Activated CD4-positive, alpha-beta T cell treated with anti-CD3 and anti-CD28 coated beads for 36 hours (primary cell): ENCODE measurements around the gene PGGHG. TPM values are rescaled to one million over a fixed set of nuclear protein-coding genes. Genes with fewer than 3 reads are reported as not detected.

Source experiments
- ATAC-seq: fragments of 200-7000 bp; cut with Tn5 transposase; one replicate; pipeline ENCODE4 v1.10.0; 2021; ENCODE audit warnings: mild to moderate bottlenecking, moderate library complexity
- CTCF ChIA-PET: fragments of 350-600 bp; sonication (Branson Sonifier 250); formaldehyde crosslinking; loops from one replicate; lab custom pipeline; 2021; ENCODE audit warnings: antibody characterized with exemption; lab: Charles Lee
- POLR2A ChIA-PET: fragments of 350-600 bp; sonication (Branson Sonifier 250); formaldehyde crosslinking; loops from one replicate; lab custom pipeline; 2021; ENCODE audit warnings: antibody characterized with exemption, inconsistent platforms; lab: Charles Lee
- DNase-seq: peaks from one replicate; pipeline ENCODE4 v3.0.0-alpha.2; 2020
- H3K27ac Mint-ChIP-seq: one replicate; pipeline ENCODE4 v1.8.0; 2021; ENCODE audit warnings: mixed read lengths
- H3K27me3 Mint-ChIP-seq: one replicate; pipeline ENCODE4 v1.8.0; 2021; ENCODE audit warnings: mixed read lengths
- H3K36me3 Mint-ChIP-seq: one replicate; pipeline ENCODE4 v1.8.0; 2021; ENCODE audit warnings: low read depth, mixed read lengths
- H3K4me1 Mint-ChIP-seq: one replicate; pipeline ENCODE4 v1.8.0; 2021; ENCODE audit warnings: mixed read lengths
- H3K4me3 Mint-ChIP-seq: one replicate; pipeline ENCODE4 v1.8.0; 2021; ENCODE audit warnings: mild to moderate bottlenecking, moderate library complexity, mixed read lengths
- H3K9me3 Mint-ChIP-seq: one replicate; pipeline ENCODE4 v1.8.0; 2021; ENCODE audit warnings: low read depth, mixed read lengths
- intact Hi-C, 2 experiments: fragments of 100-400 bp; cut with DNase I in 1 of 2; cut with micrococcal nuclease in 1 of 2; formaldehyde crosslinking; loops; one replicate each; pipeline versions ENCODE4 v1.14.2 to v1.15.1; 2022 to 2024; cut with DNase I, micrococcal nuclease
- total RNA-seq, 2 experiments: library from RNA; stranded (reverse); gene quantifications; one replicate each; pipeline ENCODE4 v1.2.3, GENCODE V29; 2021

The PGGHG gene
- total RNA-seq, 2 experiments from 2014 or later, result 73.4 to 82.3 TPM

DNA sequence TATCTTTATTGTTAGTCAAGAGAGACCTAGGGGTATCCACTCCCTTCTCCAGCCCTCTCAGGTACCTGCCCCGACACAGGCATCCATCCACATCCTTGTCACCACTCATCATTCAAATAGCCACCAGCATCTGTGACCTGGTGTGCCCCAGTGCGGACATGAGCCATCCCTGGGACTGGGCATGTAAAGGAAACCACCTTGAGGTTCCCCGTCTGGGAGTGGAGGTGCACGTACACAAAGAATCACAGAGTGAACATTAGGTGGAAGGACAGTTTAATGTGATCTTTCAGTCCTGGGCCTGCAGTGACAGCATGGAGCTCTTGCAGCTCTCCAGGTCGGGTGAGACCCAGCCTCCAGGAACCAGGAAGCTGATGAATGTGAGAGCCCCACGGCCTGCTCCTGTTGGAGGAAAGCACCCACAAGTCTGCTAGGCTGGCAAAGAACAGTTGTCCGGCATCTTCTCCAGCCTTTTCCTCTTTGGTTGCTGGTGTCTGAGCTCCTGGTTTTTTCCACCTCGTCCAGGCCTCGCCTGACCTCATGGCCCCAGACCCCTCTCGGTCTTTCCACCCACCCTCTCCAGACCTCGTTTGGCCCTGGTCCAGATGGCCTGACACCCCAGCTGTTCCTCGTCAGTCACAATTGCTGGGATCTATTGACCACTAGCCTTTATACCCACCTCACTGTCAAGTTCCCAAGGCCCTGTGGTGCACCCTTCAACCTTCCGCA is 35.6 kb upstream of the PGGHG start:
- intact Hi-C loops, result loop anchor here in 1 of 2 experiments (5.0 kb wide), 1 partner anchor 104 kb away; no protein-coding TSS in a partner anchor
- ChIA-PET POLR2A (interaction anchor here (0.6 kb wide), 1 partner anchor 13 kb away, joined by 5 read pairs; no protein-coding TSS in a partner anchor), CTCF (interaction anchor here (1.0 to 5.9 kb wide), 4 partner anchors 13 to 34 kb away, joined by 3 to 69 read pairs (median 19); partner anchors contain the start of genes PSMD13 and SIRT3)
- Mint-ChIP-seq H3K4me3 (no peak overlapping the region), H3K27me3 (no peaks in the 10 kb centered on the region), H3K9me3 (no peaks in the 10 kb centered on the region), H3K36me3 (peaks cover 44% of the 10 kb centered on the region), H3K4me1 (peaks cover 13% of the 10 kb centered on the region), H3K27ac (no peak overlapping the region)
- ATAC-seq (no peak), DNase-seq (no peak)

DNA sequence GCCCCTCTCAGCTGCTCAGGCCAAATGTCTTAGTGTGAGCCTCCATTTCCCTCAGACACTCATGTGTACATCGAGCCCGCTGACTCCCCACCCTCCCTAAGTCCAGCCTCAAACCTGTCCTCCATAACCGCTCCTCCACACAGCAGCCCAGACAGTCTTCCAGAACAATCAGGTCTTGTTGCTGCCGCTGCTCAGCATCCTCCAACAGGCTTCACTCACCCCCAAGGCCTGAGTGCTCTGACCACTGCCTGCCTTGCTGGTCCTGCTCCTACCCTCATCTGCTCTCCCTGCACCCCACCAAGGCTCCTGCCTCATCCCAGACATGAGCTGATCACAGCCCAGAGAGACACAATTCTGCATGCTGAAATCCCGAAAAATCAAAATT is 35.0 kb upstream of the PGGHG start:
- Mint-ChIP-seq H3K4me1 (peaks cover 13% of the 10 kb centered on the region), H3K27me3 (no peaks in the 10 kb centered on the region), H3K36me3 (peaks cover 39% of the 10 kb centered on the region), H3K9me3 (no peaks in the 10 kb centered on the region), H3K27ac (no peak overlapping the region), H3K4me3 (no peak overlapping the region)
- intact Hi-C loops, result loop anchor here in 1 of 2 experiments (5.0 kb wide), 1 partner anchor 103 kb away; no protein-coding TSS in a partner anchor
- no peak for ATAC-seq
- no peak for DNase-seq
- CTCF ChIA-PET, result interaction anchor here (0.7 to 5.9 kb wide), 4 partner anchors 12 to 51 kb away, joined by 3 to 69 read pairs (median 19); partner anchors contain the start of genes PSMD13 and SIRT3
- POLR2A ChIA-PET, result no interaction called here

DNA sequence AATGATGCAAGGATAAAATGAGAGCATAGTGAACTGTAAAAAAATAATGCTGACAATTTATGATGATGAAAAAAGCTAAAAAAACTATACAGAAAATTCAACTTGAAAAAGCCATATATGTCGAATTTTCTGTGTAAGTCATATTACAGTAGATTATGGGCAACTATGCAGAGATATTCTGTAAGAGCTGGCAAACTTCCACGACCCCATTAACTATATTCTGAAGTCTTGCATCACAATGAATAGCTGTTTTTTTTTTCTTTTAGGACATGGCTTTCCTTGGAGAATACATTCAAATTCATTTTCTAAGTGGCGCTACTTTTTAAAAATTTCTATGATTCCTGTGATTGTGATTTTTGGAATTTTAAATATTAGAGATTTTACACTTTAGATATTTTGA is 33.8 kb upstream of the PGGHG start:
- ChIA-PET CTCF (no interaction called here), POLR2A (interaction anchor here (0.6 kb wide), 1 partner anchor 10 kb away, joined by 3 read pairs; no protein-coding TSS in a partner anchor)
- intact Hi-C loops, result no loop called here
- peaks cover 33% of the 10 kb centered on the region for H3K36me3 Mint-ChIP-seq
- ATAC-seq (no peak), DNase-seq (no peak)
- no peak overlapping the region for H3K4me3 Mint-ChIP-seq
- H3K27ac Mint-ChIP-seq, result no peak overlapping the region
- peaks cover 8% of the 10 kb centered on the region for H3K4me1 Mint-ChIP-seq
- no peaks in the 10 kb centered on the region for H3K9me3 Mint-ChIP-seq
- H3K27me3 Mint-ChIP-seq, result no peaks in the 10 kb centered on the region

DNA sequence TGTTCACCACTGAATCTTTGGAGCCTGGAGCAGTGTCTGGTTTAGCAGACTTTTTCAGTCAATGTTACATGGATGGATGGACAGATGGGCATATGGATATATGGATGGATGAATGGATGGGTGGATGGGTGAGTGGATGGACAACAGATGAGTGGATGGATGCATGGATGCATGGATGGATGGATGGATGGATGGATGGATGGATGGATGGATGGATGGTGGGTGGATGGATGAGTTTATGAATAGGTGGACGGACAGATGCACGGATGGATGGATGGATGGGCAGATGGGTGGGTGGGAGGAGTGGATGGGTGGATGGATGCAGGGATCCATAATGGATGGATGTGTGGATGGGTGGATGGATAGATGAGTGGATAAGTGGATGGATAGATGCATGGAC is 33.1 kb upstream of the PGGHG start:
- H3K27me3 Mint-ChIP-seq, result no peaks in the 10 kb centered on the region
- no peak overlapping the region for H3K27ac Mint-ChIP-seq

DNA sequence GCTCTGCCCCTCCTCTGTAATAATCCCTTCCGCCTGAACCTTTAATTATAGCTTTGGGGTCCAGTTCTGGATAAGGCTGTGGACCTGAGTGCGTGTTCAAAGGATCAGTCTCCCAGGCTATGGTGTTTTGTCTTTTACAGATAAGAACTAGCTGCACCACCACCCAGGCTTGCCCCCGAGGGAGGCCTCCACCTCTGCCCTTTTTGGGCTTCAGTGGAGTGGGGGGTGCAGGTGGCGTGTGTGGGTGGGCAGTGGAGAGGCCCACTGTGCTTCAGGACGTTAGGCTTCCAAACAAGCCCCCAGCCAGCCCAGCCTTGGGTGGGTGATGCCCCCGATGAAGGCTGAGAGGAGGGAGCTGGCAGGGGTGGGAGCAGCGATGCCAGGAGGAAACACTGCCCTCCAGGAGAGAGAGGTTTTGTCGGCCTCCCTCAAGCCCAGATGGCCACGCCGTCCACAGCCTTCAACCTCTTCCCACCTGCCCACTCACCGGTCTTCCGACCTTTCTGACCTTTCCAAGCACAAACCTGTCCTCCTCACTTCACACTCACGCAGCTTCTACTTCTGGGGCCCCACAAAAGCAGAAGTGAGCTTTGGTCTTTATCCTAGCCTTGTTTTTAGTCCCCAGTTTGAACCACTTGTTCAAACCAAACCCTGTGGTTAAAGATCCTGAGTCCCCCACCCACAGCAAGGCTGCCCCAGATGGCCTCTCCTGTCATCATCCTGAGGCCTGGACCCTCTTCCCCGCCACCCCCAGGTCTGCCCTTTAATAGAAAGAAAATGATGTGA is 31.8 kb upstream of the PGGHG start:
- ChIA-PET POLR2A (no interaction called here), CTCF (no interaction called here)
- no peak for ATAC-seq
- no peak for DNase-seq
- no peaks in the 10 kb centered on the region for H3K27me3 Mint-ChIP-seq
- no peaks in the 10 kb centered on the region for H3K9me3 Mint-ChIP-seq
- no peaks in the 10 kb centered on the region for H3K4me1 Mint-ChIP-seq
- intact Hi-C loops, result no loop called here
- no peak overlapping the region for H3K4me3 Mint-ChIP-seq
- H3K27ac Mint-ChIP-seq, result no peak overlapping the region
- peaks cover 17% of the 10 kb centered on the region for H3K36me3 Mint-ChIP-seq

More for the DNA sequence above, 33.1 kb upstream of the PGGHG start:
- CTCF ChIA-PET, result no interaction called here
- H3K36me3 Mint-ChIP-seq, result peaks cover 28% of the 10 kb centered on the region
- no peaks in the 10 kb centered on the region for H3K9me3 Mint-ChIP-seq
- H3K4me3 Mint-ChIP-seq, result no peak overlapping the region
- intact Hi-C loops, result no loop called here
- peaks cover 3% of the 10 kb centered on the region for H3K4me1 Mint-ChIP-seq
- DNase-seq, result no peak
- POLR2A ChIA-PET, result interaction anchor here (0.6 kb wide), 1 partner anchor 9 kb away, joined by 3 read pairs; no protein-coding TSS in a partner anchor
- ATAC-seq, result no peak

DNA sequence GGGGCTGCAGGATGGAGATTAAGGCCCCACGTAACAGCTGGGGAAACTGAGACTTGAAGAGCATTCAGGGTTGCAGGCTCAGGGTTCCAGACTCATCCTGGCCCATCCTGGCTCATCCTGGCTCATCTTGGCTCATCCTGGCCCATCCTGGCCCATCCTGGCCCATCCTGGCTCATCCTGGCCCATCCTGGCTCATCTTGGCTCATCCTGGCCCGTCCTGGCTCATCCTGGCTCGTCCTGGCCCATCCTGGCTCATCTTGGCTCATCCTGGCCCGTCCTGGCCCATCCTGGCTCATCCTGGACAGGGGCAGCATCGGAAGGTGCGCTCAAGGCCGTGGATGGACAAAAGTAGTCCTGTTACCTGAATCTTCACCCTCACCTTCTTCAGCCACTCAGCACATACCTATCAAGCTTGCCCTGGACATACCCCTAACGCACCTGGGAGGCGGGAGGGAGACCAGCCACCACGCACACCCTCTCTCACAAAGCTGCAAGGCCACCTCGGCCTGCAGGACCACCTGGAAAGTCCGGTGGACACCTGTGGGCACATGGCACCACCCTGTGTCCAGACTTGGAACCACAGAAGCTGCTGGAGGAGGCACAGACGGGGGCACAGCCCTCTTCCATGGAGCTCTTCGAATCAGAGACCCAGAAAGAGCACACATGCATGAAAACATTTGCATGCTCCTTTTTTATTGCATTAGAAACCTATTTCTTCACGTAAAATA is 31.0 kb upstream of the PGGHG start:
- Mint-ChIP-seq H3K9me3 (no peaks in the 10 kb centered on the region), H3K4me1 (no peaks in the 10 kb centered on the region), H3K27ac (no peak overlapping the region), H3K36me3 (peaks cover 10% of the 10 kb centered on the region), H3K27me3 (no peaks in the 10 kb centered on the region), H3K4me3 (no peak overlapping the region)
- ATAC-seq (no peak), DNase-seq (no peak)
- CTCF ChIA-PET, result interaction anchor here (1.5 to 1.7 kb wide), 2 partner anchors 15 to 98 kb away, joined by 3 to 4 read pairs; no protein-coding TSS in a partner anchor
- intact Hi-C loops, result no loop called here
- POLR2A ChIA-PET, result no interaction called here

DNA sequence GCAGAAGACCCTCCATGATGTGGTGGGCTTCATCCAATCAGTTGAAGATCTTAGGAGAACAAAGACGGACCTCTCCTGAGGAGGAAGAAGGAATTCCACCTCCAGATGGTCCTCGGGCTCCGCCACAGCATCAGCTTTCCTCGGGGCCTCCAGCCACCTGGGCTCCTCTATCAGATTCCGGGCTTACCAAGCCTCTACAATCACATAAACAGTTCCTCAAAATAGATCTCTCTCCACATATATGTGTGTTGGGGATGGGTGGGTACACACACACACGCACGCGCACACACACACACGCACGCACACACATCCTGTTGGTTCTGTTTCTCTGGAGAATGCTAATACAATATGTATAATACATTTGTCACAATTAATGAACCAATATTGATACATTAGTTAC is 29.5 kb upstream of the PGGHG start:
- intact Hi-C loops, result no loop called here
- DNase-seq (no peak), ATAC-seq (no peak)
- Mint-ChIP-seq H3K9me3 (no peaks in the 10 kb centered on the region), H3K36me3 (no peaks in the 10 kb centered on the region), H3K27ac (no peak overlapping the region), H3K27me3 (no peaks in the 10 kb centered on the region), H3K4me3 (no peak overlapping the region), H3K4me1 (no peaks in the 10 kb centered on the region)
- POLR2A ChIA-PET, result no interaction called here
- CTCF ChIA-PET, result interaction anchor here (0.7 to 3.8 kb wide), 3 partner anchors 9 to 44 kb away, joined by 3 to 30 read pairs (median 4); no protein-coding TSS in a partner anchor

DNA sequence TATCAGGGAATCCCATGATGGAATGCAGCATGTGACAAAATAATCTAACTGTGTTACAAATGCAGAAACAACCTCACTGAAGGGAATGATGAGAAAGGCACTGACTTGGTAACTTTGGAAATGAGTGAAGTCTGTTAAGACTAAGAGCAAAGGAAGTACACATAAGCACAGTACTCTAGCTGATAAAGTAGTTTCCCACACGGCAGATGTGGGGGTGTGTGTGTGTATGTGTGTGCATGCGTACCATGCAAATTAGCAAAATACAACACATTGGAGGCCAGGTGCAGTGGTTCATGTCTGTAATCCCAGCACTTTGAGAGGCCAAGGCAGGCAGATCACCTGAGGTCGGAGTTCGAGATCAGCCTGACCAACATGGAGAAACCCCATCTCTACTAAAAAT is 27.3 kb upstream of the PGGHG start:
- DNase-seq (no peak), ATAC-seq (no peak)
- no peaks in the 10 kb centered on the region for H3K36me3 Mint-ChIP-seq
- no peaks in the 10 kb centered on the region for H3K27me3 Mint-ChIP-seq
- no peak overlapping the region for H3K4me3 Mint-ChIP-seq
- H3K27ac Mint-ChIP-seq, result no peak overlapping the region
- H3K9me3 Mint-ChIP-seq, result no peaks in the 10 kb centered on the region
- POLR2A ChIA-PET, result interaction anchor here (0.9 kb wide), 1 partner anchor 81 kb away, joined by 3 read pairs; no protein-coding TSS in a partner anchor
- CTCF ChIA-PET, result interaction anchor here (0.6 to 3.8 kb wide), 6 partner anchors 11 to 55 kb away, joined by 3 to 30 read pairs (median 3); no protein-coding TSS in a partner anchor
- peaks cover 6% of the 10 kb centered on the region for H3K4me1 Mint-ChIP-seq
- intact Hi-C loops, result no loop called here

DNA sequence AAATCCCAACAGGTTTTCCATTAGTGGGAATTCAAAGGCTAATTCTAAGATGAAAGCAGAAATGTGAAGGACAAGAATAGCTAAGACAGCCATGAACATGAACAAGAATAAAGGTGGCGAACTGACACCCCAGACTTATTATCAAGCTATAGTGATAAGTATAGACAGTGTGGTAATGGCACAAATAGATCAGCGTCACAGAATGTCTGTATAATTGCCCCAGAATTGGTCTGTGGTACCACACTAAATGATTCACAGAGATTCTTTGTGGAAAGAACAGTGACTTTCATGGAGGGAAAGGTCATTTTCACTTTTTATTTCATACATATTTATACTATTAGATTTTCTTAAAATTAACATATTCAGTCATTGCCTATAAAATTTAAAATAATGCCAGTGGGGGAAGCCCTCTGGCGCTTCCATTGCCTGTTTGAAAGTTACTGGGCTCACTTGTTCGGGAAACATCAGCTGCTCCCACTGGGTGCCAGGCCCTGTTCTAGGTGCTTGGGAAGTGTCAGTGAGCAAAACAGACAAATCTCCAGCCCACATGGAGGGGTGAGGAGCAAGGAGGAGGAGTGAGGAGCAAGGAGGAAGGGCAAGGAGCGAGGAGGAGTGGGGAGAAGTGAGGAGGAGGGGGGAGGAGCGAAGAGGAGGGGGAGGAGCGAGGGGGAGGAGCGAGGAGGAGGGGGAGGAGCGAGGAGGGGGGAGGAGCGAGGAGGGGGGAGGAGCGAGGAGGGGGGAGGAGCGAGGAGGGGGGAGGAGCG is 22.1 kb upstream of the PGGHG start:
- no peaks in the 10 kb centered on the region for H3K27me3 Mint-ChIP-seq
- H3K9me3 Mint-ChIP-seq, result no peaks in the 10 kb centered on the region
- no peaks in the 10 kb centered on the region for H3K36me3 Mint-ChIP-seq
- POLR2A ChIA-PET, result interaction anchor here (0.7 to 1.1 kb wide), 4 partner anchors 14 to 252 kb away, joined by 3 to 5 read pairs (median 3); no protein-coding TSS in a partner anchor
- ATAC-seq (peak; percentile 45), DNase-seq (no peak)
- peaks cover 43% of the 10 kb centered on the region for H3K4me1 Mint-ChIP-seq
- CTCF ChIA-PET, result interaction anchor here (0.6 to 3.2 kb wide), 9 partner anchors 9 to 141 kb away, joined by 3 to 35 read pairs (median 5); partner anchors contain the start of gene IFITM2
- intact Hi-C loops, result loop anchor here (2.0 to 5.0 kb wide), 2 partner anchors 16 to 310 kb away; partner anchors contain the start of gene PHRF1 (in 1 of the 2)
- peak overlapping the region; percentile 72 for H3K27ac Mint-ChIP-seq
- H3K4me3 Mint-ChIP-seq, result peak overlapping the region; percentile 46

DNA sequence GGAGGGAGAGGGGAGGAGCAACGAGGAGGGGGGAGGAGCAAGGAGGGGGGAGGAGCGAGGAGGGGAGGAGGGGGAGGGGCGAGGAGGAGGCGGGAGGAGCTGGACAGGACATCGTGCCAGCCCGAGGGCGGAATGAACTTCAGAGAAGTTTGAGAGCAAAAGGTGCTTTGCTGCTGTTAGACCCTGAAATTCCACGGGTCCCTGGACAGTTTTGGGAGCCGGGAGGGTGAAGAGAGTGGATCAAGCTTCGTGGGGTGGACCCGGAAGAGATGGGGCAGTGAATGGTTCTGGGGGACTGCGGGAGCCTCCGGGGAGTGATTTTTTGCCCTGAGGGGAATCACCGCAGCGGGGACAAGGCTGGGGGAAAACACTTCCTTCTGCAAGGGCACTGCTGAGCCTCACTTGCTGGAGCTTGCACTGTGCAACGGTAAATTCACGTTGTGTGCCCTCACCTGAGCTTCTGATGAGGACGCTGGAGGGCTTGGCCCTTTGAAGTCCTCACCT is 21.4 kb upstream of the PGGHG start:
- intact Hi-C loops, result loop anchor here (2.0 to 5.0 kb wide), 2 partner anchors 17 to 310 kb away; partner anchors contain the start of gene PHRF1 (in 1 of the 2)

More for the DNA sequence above, 21.4 kb upstream of the PGGHG start:
- peak; percentile 82 for DNase-seq
- Mint-ChIP-seq H3K4me3 (peak overlapping the region; percentile 79), H3K27me3 (no peaks in the 10 kb centered on the region), H3K4me1 (peaks cover 43% of the 10 kb centered on the region), H3K9me3 (no peaks in the 10 kb centered on the region), H3K36me3 (no peaks in the 10 kb centered on the region), H3K27ac (peak overlapping the region; percentile 99)
- CTCF ChIA-PET, result interaction anchor here (1.3 to 3.2 kb wide), 5 partner anchors 9 to 130 kb away, joined by 4 to 35 read pairs (median 6); no protein-coding TSS in a partner anchor
- ATAC-seq, result peak; percentile 37
- POLR2A ChIA-PET, result interaction anchor here (1.1 kb wide), 1 partner anchor 30 kb away, joined by 3 read pairs; no protein-coding TSS in a partner anchor
